HG03095 (cell line): ENCODE results near the gene SLC35A4.

Source experiments
- ATAC-seq: cut with Tn5 transposase; IDR thresholded peaks from one replicate; pipeline ENCODE4 v1.9.1; 2021; ENCODE audit warnings: moderate library complexity; ENCODE audit not compliant: unreplicated experiment

The SLC35A4 gene, protein sequence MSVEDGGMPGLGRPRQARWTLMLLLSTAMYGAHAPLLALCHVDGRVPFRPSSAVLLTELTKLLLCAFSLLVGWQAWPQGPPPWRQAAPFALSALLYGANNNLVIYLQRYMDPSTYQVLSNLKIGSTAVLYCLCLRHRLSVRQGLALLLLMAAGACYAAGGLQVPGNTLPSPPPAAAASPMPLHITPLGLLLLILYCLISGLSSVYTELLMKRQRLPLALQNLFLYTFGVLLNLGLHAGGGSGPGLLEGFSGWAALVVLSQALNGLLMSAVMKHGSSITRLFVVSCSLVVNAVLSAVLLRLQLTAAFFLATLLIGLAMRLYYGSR

DNA sequence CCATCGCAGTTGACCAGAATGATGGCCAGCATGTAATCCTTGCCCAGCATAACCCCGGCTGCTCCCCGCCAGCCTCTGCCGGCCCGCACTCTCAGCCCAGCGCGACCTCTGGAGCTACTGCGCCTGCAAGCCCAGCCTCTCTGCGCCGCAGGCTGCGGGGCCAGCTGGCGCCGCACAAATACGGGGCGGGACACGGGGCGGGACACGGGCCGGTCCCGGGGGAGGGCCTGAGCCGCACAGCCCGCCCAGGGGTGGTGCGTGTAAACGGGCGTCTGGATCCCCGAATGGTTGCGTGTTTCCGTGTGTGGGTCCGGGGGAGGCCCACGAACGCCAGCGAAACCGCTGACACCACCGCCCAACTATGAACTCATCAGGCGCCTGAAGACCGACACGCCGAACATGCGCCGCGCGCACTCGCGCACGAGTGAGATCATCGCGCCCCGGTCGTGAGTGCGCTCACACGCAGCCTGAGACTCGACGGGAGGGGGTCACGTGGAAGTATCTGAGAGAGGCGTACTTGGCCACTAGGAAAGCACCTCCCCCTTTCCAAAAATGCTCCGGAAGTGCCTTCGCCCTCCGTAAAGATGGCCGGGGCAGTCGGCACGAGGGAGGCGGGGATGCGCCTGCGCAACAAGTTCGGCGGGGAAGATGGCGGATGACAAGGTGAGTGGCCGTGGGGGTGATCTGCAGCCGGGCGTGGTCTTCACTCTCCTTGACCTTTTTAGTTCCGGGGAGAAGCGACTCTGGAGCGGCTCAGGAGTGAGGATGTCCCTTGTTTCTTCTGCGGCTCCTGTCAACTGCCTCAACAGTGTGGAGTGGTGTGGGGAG lies at the start of gene SLC35A4, which contains the start of gene APBB3:
Gene SLC35A4, plus strand, starts transcription at position 633 of the 828 bp plus-strand sequence. CDS start 2,342 bp downstream, outside the sequence.
Gene APBB3, minus strand, starts transcription at position 403 of the 828 bp plus-strand sequence. Its CDS starts 353 bp downstream, at position 50.
- ATAC-seq, result peak; percentile 84

DNA sequence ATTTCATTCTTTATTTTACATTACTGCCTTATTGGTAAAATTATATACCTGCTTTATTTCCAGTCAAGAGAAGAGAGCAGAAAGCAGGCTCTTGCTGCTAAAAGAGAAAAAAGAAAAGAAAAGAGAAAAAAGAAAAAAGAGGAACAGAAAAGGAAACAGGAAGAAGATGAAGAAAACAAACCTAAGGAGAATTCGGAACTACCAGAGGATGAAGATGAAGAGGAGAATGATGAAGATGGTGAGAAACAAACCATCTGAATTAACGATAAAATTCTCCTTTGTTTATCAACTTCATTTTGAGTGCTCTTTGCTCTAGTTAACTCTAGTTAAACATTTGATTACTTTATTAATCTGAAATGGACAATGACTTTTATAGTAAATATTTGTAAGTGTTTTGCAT lies 40.6 kb upstream of the SLC35A4 start:
- no peak for ATAC-seq

DNA sequence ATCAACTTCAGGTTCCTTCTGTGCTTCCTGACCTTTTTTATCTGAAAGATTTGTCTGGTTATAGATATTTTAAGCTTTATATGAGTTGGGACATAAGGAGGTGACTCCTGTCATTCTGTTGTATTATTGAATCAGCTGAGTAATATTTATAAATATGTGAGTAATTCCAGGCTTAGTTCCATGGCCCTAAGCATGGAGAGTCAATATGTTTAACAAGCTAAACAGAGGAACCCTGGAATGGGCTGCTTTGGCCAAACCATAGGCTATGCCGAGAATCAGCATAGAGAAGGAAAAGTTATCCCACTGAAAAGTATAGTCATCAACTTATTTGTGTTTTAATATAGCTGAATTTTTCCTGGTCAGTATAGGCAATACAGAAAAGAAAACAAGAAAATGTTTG lies 24.4 kb upstream of the SLC35A4 start:
- no peak for ATAC-seq

DNA sequence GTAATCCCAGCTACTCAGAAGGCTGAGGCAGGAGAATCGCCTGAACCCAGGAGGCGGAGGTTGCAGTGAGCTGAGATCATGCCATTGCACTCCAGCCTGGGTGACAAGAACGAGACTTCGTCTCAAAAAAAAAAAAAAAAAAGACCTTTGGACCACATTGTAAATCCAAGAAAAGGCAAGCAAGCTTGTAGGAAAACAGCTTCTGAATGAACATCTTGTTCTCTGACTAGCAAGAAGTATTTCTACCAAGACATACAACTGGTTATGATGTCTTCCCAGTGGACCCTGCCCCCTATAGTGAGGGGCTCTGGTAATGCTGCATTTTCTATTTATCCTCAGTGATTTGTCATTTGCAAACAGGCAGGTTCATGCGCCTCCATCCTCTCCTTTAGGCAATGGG lies 21.7 kb upstream of the SLC35A4 start:
- no peak for ATAC-seq

DNA sequence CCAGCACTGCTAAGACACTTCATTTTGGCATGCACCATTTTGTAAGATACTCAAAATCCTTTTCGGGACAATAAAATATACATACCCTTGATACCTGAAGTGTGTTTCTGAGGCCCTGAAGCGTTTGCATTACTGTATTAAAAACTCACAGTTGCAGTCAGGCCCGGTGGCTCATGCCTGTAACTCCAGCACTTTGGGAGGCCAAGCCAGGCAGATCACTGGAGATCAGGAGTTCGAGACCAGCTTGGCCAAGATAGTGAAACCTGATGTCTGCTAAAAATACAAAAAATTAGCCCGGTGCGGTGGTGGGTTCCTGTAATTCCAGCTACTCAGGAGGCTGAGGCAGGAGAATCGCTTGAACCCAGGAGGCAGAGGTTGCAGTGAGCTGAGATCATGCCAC lies 19.6 kb upstream of the SLC35A4 start:
- no peak for ATAC-seq

DNA sequence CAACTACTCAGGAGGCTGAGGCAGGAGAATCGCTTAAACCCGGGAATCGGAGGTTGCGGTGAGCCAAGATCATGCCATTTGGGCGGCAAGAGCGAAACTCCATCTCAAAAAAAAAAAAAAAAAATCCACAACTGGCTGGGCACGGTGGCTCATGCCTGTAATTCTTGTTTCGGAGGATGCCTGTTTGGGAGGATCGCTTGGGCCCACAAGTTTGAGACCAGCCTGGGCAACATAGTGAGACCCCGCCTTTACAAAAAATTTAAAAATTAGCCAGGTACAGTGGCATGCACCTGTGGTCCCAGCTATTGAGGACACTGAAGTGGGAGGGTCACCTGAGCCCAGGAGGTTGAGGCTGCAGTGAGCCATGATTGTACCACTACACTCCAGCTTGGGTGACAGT lies 19.0 kb upstream of the SLC35A4 start:
- ATAC-seq, result no peak

DNA sequence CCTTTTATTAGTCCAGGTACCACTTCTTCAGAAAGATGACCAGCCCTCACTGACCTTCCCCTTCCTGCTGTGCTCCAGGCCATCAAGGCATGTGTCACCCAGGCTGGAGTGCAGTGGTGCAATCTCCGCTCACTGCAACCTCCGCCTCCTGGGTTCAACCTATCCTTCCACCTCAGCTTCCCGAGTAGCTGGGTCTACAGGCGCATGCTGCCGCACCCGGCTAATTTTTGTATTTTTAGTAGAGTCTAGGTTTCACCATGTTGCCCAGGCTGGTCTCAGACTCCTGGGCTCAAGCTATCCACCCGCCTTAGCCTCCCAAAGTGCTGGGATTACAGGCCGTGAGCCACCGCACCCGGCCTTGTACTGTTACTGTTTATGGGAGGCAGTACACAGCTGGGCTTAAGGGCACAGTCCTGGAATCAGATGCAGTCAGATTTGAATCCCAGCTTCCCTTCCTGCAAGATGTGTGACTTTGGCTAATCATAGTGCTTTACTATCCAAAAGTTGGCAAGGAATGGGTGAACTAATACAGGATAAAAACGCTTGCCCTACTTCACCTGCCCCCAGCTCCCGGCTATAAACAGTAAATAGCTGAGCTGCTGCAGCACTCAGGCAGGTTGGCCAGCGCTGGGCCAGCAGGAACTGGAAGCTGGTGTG lies 17.6 kb upstream of the SLC35A4 start:
- ATAC-seq, result no peak

DNA sequence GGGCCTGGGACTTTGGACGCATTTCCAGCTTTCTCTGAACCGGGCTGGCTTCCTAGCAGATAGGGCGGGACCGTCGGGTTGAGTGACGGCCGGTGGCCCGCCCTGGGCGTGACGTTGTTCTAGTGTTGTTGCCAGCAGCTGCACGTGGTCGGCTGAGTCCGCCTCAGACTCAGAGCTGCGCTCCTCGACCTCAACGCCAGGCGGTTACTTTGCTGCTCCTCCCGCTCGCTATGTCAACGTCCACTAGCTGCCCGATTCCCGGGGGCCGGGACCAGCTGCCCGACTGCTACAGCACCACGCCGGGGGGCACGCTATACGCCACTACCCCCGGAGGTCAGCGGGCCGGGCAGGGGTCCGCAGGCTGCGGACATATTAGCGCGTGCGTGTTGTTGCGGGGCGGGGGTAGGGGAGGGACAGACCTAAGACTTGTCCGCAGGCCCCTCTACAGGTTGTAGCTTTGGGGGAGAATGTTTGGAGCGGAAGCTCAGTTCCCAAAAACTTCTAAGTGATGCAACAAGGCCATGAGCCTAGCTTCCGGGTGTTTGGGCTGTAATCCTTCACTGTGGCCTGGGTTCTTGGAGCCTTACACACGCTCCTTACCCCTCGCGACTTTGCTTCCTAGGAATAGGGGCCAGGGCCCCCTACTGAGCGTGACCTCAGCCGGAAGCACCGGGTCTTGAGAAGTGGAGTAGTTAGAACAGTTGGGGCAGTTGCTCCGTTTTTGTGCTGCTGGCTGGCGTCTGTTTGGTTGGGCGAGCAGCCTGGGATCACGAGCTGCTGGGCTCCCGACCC lies 16.9 kb upstream of the SLC35A4 start, which contains the start of gene EIF4EBP3:
Gene EIF4EBP3, plus strand, starts transcription at position 155 of the 792 bp plus-strand sequence. Its CDS starts 76 bp downstream, at position 231.
- peak; percentile 96 for ATAC-seq

DNA sequence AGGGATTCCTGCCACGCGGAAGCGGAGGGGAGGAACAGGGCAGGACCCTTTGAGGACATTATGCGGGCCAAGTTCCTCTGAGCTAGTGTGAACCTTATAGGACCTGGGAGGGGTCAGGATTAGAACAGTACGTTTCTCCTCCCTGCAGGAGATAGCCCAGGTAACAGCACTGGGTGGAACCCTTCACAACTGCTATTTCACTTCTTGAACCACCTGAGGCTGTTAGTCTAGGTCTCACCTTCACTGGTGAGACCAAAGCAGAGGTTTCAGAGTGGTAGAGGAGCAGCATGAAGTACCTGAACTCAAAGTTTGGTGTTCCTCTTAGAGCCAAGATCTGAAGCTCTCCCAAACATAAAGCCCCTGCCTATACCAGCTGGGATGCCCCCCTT lies 16.3 kb upstream of the SLC35A4 start:
- peak; percentile 14 for ATAC-seq

DNA sequence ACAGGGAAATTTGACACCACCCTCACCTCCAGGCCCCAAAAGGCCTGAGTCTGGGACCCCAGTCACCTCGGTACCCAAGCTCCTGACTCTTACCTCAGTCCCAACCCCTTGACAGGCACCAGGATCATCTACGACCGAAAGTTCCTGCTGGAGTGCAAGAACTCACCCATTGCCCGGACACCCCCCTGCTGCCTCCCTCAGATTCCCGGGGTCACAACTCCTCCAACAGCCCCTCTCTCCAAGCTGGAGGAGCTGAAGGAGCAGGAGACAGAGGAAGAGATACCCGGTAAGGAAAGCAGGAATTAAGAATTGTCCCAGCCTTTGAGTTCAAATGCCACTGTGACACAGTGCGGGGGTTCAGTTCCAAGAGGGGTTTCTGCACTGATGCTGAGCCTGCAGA lies 15.8 kb upstream of the SLC35A4 start:
- no peak for ATAC-seq

DNA sequence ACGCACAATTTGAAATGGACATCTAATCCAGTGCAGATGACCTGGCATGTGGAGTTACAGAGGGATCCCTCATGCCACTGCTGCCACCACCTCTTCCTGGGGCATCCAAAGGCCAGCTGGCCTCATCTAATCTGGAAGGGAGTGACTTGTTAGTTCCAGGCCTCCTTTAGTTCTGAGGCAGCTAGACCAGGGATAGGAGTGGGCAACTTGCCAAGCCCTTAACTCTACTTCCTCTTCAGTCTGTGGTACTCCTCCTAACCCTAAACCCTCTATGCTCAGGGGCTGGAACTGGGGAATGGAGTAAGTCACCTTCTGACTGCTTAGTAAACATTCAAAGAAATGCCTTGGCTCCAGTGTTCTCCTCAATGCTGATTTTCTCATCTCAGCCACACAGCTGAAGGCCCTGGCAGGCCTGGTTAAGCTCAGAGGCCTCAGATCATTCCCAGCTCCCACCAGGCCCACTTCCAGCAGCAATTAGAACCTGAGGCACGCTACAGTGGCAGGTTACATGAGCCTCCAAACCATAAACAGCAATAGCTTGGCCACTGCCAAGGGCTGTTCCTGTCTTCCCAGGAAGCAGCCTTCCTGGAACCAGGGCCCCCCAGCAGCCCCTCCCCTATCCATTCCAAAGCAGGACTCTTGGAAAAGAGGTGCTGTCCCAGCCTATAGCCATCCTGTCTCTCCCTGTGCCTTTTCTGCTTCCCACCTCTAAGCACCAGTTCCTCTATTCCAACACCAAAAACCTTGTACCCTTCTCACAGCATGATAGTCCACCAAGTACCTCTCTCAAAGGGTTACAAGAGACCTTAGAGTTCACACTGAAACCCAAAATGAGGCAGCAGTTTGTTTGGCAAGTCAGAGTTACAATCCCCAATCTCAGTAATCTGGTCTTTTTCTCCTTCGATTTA lies 15.1 kb upstream of the SLC35A4 start:
- no peak for ATAC-seq

DNA sequence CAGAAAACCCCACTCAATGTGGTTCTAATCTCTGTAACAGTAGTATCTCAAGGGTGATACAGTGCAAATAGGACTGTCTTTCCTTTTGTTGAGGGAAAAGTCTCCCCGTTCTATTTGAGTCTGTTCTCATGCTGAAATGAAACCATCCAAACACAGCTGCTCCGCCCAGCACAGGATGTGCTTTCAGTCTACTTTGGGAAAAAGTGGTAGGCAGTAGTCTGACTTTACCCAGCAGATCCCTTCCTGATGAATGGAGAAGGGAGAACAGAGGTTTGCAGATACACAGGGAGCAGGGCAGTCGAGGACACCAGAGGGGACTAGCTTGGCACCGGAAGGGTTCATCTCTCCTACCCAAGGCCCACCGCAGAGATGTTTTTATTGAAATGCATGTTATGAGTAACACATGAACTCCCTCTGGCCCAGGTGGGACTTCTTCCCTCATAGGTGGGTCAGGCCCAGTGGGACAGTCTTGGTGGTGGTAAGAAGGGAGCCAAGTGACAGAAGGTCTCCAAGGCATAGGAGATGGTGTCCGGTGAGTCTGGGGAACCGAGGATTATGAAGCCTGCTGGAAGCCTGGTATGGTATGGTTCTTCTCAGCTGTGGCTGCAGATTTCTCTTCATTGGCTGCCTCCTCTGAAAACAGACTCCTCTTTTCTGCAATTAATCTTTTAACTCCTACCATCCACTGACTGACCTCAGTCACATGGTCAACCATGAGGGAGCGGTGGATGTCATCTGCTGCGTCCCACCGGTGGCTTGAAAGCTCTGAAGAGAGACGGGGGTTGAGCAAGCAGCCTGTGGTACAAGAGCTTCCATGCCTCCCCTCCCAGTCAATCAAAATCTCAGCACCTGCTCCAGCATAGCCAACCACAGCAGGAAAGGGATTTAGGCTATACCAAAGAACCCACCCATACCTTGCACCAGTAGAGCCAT lies 14.2 kb upstream of the SLC35A4 start:
- ATAC-seq, result no peak

DNA sequence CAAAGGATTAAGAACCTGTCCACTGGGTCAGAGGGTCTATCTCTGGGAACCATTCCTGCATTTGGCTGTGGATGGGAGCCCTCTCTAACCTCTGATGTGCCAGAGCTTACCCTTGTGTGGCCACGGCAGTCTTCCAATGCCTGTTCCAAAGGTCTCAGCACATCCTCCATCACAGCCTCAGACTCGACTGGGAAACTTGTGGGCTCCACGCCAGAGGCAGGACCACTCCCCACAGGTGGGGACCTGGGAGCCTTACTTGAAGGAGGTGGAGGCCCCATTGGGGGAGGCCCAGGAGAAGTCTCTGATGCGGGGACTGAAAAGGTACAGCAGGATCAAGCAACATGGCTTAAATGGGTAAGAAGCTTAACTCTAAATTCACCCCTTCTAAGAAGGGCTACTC lies 12.8 kb upstream of the SLC35A4 start:
- ATAC-seq, result no peak

DNA sequence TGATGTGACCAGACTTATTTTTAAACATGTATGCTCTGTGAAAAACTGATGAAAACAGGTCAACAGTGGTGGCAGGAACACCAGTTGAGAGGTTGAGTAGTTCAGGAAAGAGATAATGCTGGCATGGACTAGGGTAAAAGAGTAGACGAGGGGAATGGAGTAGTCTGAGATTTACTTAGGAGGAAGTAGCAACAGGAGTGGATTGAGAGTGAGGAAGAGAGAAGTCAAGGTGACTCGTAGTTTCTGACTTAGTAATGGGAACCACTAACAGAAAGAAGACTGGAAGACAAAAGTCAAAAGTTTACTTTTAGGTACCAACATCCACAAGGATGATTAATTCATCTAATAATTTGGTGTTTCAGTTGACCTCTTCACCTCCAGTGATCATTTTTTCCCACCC lies 11.0 kb upstream of the SLC35A4 start:
- no peak for ATAC-seq

DNA sequence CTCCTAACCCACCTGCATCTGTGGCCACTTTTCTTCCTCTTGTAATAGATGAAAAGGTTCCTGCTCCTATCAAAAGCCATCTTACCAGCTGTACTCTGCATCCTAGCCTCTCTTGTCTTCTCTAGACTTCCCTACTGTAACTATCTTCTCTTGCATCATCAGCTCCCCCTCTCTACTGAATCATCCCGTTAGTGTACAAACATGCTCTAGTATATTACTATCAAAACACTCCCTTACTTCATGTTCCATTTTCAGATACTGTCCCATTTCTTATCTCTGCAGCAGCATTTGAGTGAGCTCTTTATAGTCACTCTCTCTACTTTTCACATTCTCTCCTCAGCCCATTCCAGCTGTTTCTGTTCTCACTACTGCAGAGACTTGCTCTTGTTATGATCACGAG lies 10.2 kb upstream of the SLC35A4 start:
- no peak for ATAC-seq

DNA sequence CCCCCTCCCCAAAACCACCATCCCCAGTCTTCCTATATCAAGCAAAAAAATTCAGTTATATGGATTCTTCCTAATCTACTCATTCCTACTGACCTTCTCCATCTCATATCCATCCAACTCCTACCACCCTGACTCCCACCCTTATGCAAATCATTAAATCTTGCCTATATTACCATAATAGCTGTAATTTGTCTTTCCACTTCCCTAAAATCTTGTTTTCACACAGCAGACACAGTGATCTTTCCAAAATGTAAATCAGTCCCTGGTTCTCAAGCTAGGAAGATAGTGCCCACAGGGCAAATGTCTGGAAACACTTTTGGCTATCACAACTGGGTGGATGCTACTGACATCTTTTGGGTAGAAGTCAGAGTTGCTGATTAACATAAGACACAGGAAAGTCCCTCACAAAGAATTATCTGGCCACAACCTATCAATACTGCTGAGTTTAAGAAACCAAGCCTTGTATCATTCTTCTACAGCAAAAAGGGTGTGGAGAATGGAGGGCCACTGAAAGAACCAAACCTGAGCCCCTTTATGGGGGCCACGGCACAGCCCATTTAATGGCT lies 8.8 kb upstream of the SLC35A4 start:
- no peak for ATAC-seq

DNA sequence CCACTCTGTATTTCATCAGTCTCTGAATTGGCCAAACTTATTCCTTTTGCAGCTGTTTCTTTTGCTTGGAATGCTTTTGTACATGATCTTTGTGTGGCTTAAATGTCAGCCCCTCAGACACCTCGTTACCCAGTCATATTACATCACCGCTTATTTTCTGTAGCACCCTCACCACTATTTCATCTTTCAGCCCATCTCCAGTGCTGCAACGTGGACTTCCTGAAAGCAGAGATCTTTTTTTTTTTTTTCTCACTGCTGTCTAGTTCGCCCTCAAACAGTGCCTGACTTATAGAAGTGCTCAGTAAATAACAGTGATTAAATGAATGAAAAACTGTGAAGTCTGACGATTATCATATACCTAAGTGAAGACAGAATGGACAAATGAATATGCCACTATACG lies 8.2 kb upstream of the SLC35A4 start:
- ATAC-seq, result no peak

DNA sequence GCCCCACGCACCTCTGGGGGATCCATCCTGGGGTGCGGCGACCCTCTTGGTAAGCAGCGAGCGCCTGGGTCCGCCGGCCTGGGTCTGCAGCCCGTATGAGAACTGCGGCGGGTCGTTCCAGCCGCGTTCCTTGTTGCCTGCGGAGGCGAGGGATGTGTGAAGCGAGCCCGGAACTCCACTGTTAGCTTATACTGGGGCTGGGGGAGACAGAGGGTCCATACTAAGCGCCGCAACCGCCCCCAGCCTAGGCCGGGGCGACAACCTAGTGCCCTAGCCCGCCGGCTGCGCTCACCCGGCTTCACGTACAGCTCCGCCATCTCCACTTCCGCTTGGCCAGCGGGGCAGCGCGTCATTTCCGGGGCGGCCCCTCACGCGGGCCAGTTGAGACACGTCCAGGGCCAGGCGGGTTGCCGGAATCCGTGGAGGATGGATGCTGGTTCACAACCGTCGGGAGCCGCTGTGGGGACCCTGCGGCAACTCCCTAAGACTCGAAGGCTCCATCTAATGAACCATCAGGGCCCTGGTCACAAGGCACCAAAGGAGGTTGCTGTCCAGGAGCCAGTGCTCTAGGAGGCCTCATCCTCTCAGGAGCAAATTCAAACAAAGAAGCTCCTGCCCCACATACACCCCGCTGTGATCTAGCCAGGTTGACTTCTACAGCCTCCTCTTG lies 7.4 kb upstream of the SLC35A4 start, which contains the start of gene SRA1:
Gene SRA1, minus strand, starts transcription at position 338 of the 670 bp plus-strand sequence. Its CDS starts 21 bp downstream, at position 317.
- peak; percentile 94 for ATAC-seq
